SK-MEL-5 (cell line): ENCODE measurements around the gene SDHB. TPM values are rescaled to one million over a fixed set of nuclear protein-coding genes. Genes with fewer than 3 reads are reported as not detected.

Experiments used
- DNase-seq: peaks from one replicate; pipeline ENCODE4 v3.0.0-alpha.2; 2016; ENCODE audit warnings: low read depth, low spot score
- in situ Hi-C: cut with HindIII; loops from 2 replicates; pipeline ENCODE4 v1.10.0; 2016; ENCODE audit warnings: low sequenced_read_pairs, high pct_unique_total_duplicates, low pct_unique_long_range_greater_than_20kb
- total RNA-seq: library from RNA; depleted of rRNA; stranded (reverse); fragments of >200 nt; shearing (Covaris generic); gene quantifications from 2 replicates; pipeline ENCODE4 v1.2.3, GENCODE V29; 2014; rRNA removed

Gene SDHB
- total RNA-seq, 1 experiment from 2014 or later = 356 TPM

DNA sequence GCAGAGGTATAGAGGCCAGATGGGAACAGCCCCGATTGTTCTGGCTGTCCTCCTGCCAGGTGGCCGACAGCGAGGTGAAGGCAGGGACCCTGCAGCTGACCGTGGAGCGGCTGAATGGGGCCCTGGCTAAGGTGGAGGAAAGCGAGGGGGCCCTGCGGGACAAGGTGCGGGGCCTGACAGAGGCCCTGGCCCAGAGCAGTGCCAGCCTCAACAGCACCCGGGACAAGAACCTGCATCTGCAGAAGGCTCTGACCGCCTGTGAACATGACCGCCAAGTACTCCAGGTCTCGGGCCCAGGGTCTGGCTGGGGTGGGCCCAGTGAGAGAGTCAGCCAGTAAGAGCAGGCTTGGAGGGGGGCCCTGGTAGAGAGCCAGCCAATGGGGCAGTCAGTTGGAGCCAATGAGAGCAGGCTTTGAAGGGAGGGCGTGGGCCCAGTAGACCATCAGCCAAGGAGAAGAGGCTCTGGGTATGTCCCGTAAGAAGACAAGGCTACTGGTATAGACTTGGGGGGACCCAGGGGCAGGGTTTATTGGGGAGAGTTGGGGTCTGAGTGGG, 84.7 kb downstream of the SDHB start:
- no peak for DNase-seq
- in situ Hi-C loops = no loop called here

Other genes with a start within 250 kb of the SDHB start
- under 0.01 TPM in 1 of 2 replicates, not detected in the other for gene RNU1-2, start 158.1 kb downstream of the SDHB start, total RNA-seq
- 11.8 and 15.6 TPM in 2 replicates for gene CROCC, start 132.1 kb downstream of the SDHB start, total RNA-seq
- 0.40 and 1.4 TPM in 2 replicates for gene MFAP2, start 73.4 kb downstream of the SDHB start, total RNA-seq
- gene ATP13A2, start 42.1 kb downstream of the SDHB start, total RNA-seq = 46.7 and 46.9 TPM in 2 replicates
- gene PADI2, start 65.4 kb upstream of the SDHB start, total RNA-seq = 1.7 and 2.4 TPM in 2 replicates
- gene PADI1, start 151.1 kb upstream of the SDHB start, total RNA-seq = 0.35 TPM in 1 of 2 replicates, not detected in the other
- gene PADI3, start 195.1 kb upstream of the SDHB start, total RNA-seq = 0.19 and 0.21 TPM in 2 replicates